GM10248 (cell line): ENCODE measurements around the gene SIPA1L3.

ENCODE experiments used
- CTCF ChIA-PET: fragments of 300-600 bp; sonication (Branson Sonifier 250); formaldehyde crosslinking; extraction: SDS; loops from one replicate; lab custom pipeline; 2021; ENCODE audit warnings: antibody characterized with exemption; lab: Yijun Ruan, JAX
- POLR2A ChIA-PET: fragments of 350-650 bp; sonication (Branson Sonifier 250); formaldehyde crosslinking; extraction: SDS; loops from one replicate; lab custom pipeline; 2020; ENCODE audit warnings: antibody characterized with exemption; lab: Yijun Ruan, JAX
- DNase-seq: peaks from one replicate; pipeline ENCODE4 v3.0.0; 2012; ENCODE audit errors: extremely low spot score
- TF ChIP-seq, protein P1 (sequence below): IDR thresholded peaks from 2 replicates; pipeline ENCODE4 v1.5.1; 2012; ENCODE audit warnings: mild to moderate bottlenecking, low read depth; ENCODE audit errors: extremely low read depth, missing control alignments, control extremely low read depth

Gene SIPA1L3

DNA sequence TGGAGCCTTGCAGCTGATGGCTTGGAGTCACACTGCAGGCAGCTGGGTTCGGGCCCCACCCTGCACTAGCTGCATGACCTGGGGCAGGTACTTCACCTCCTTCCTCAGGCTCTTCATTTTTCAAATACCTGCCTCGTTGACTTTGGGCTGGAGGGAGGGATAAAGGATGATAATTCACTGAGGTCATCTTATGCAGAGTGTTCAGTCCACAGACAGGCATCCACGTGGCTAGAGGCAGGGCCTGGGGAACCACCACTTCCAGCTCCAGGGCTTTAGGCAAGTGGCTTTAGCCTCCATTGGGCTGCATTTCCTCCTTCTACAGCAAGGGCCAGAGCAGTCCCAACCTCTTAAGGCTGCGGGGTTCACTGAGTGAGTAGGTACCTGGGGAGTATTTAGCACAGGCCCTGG, 84.8 kb downstream of the SIPA1L3 start:
- DNase-seq, result no peak
- POLR2A ChIA-PET, result interaction anchor here (0.8 kb wide), 1 partner anchor 11 kb away, joined by 6 read pairs; no protein-coding TSS in a partner anchor

DNA sequence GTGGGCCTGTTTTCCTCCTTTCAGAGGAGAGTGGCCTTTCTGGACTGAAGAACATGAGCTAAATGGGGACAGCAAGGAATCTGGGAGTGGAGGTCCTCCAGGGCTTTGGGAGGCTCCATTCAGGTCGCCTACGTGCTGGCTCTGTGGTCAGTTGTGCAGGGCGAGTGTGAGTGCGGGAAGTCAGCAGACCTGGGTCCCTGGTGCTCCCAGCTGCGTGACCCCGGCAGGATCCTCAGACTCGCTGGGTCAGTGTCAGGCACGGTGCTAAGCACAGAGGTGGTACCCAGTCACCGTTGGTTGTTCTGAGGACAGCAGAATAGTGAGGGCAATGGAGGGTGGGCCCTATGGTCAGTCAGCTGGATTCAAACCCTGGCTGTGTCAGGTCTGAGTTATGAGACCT, 85.8 kb downstream of the SIPA1L3 start:
- no peak for DNase-seq
- ChIA-PET POLR2A (interaction anchor here (0.8 kb wide), 1 partner anchor 10 kb away, joined by 6 read pairs; no protein-coding TSS in a partner anchor), CTCF (interaction anchor here (0.7 to 1.8 kb wide), 5 partner anchors 11 to 86 kb away, joined by 3 to 13 read pairs (median 3); partner anchors contain the start of genes SIPA1L3 and WDR87)
- TF ChIP-seq, protein P1, sequence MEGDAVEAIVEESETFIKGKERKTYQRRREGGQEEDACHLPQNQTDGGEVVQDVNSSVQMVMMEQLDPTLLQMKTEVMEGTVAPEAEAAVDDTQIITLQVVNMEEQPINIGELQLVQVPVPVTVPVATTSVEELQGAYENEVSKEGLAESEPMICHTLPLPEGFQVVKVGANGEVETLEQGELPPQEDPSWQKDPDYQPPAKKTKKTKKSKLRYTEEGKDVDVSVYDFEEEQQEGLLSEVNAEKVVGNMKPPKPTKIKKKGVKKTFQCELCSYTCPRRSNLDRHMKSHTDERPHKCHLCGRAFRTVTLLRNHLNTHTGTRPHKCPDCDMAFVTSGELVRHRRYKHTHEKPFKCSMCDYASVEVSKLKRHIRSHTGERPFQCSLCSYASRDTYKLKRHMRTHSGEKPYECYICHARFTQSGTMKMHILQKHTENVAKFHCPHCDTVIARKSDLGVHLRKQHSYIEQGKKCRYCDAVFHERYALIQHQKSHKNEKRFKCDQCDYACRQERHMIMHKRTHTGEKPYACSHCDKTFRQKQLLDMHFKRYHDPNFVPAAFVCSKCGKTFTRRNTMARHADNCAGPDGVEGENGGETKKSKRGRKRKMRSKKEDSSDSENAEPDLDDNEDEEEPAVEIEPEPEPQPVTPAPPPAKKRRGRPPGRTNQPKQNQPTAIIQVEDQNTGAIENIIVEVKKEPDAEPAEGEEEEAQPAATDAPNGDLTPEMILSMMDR, result no peak

More for the DNA sequence above, 84.8 kb downstream of the SIPA1L3 start:
- CTCF ChIA-PET, result interaction anchor here (0.7 to 1.8 kb wide), 6 partner anchors 8 to 85 kb away, joined by 3 to 13 read pairs (median 3); partner anchors contain the start of genes SIPA1L3 and WDR87
- TF ChIP-seq, protein P1, result no peak

DNA sequence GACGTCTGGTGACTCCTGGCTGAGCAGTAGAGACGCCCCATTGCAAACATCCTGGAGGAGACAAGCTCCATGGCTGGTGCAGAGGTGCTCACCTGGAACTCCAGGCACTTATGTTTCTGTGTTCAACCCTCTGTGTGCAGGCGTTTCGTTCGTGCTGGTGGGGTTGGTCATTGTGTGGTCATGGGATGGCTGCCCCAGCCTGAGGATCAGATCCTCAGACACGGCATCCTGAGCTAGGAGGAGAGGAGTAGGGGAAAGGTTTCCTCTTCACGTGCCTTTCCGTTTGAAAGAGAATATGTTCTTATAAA, 87.8 kb downstream of the SIPA1L3 start:
- no peak for DNase-seq
- ChIA-PET POLR2A (interaction anchor here (0.6 to 2.0 kb wide), 3 partner anchors 9 to 289 kb away, joined by 3 to 8 read pairs (median 5); no protein-coding TSS in a partner anchor), CTCF (interaction anchor here (1.0 kb wide), 1 partner anchor 8 kb away, joined by 4 read pairs; no protein-coding TSS in a partner anchor)
- TF ChIP-seq, protein P1, result no peak

DNA sequence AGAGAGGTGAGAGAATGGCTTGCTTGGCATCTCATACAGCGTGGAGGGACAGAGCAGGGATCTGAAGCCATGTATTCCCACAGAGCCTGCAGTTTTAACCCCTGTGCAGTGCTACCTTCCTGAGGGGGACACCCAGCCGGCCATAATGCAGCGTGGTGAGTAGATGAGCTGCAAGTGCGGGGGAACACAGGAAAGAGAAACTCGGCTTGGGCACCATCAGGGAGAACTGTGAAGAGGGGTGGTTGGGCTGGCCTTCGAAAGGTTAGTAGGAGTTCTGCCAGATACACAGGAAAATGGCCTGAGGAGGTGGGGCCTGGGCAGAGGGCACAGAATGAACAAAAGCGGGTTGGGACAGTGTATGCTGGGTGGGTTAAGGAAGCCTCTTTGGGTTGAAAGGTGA, 88.3 kb downstream of the SIPA1L3 start:
- TF ChIP-seq, protein P1, result no peak
- DNase-seq, result no peak
- ChIA-PET POLR2A (interaction anchor here (0.6 to 2.0 kb wide), 3 partner anchors 8 to 288 kb away, joined by 3 to 8 read pairs (median 5); no protein-coding TSS in a partner anchor), CTCF (interaction anchor here (1.0 kb wide), 1 partner anchor 8 kb away, joined by 4 read pairs; no protein-coding TSS in a partner anchor)

DNA sequence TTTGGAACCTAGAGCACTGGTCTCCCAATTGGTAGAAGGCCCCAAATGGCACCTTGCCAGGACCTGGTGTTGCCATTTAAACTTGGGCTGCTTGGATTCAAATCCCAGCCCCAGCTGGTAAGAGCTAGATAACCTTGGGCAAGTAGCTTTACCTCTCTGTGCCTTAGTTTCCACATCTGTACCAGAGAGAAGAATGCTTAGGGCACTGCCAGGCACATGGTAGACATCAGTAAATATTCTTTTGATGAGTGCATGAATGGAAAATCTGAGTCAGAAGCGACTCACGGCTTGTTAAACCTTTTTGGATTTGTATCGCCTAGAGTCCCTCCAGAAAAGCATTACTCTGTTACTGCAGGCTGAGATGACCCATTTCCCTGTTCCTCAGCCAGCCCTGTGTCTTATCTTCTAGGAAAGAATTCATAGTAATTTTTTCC, 90.9 kb downstream of the SIPA1L3 start:
- no peak for DNase-seq
- ChIA-PET POLR2A (no interaction called here), CTCF (interaction anchor here (1.8 to 2.2 kb wide), 2 partner anchors 10 to 14 kb away, joined by 4 to 5 read pairs; no protein-coding TSS in a partner anchor)
- TF ChIP-seq, protein P1, result no peak

DNA sequence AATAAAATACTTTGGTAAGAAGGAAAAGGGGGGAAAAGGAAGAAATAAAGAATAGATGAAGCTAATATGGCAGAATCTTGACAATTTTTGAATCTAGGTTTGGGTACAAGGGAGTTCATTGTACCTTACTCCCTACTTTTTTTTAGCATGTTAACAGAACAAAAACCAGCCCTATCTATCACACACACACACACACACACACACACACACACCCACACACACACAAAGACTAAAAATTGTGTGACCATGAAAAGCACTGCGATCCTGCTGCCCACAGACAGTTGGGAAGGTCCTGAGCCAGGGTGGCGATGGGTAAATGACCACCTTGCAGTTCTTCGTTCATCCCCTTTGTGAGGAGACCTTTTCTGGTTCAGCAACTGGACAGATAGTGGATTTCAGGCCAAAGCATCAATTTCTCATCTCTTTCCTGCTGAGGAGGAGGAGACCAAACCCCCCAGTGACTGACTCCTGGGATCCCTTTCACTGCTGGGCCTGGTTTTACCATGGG, 91.8 kb downstream of the SIPA1L3 start:
- DNase-seq, result no peak
- POLR2A ChIA-PET, result no interaction called here
- CTCF ChIA-PET, result interaction anchor here (1.2 to 2.2 kb wide), 3 partner anchors 9 to 43 kb away, joined by 3 to 5 read pairs (median 4); no protein-coding TSS in a partner anchor
- TF ChIP-seq, protein P1, result no peak
